ENCODE results near the gene RFTN1.

Gene RFTN1

DNA sequence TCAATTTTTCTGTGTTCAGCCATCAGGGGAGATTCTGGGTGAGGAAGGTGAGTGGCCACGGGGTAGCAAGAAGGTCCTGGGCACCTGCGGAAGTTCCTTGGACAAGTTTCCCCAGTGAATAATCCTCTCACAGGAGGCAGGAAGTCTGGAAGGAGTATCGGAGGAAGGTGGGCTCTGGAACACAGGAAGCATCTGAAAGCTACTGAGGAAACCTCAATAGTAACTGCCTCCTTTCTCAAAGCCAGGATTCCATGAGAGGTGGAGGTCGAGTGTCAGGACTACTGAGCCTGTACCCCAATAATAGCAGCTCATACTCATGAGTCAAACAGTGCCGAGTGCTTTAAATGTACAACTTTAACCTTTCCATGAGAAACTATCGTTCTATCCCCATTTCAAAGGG is 137.6 kb downstream of the RFTN1 start:
- no peak for DNase-seq

GRCh38 chr3:16374935-16375245 is 138.6 kb downstream of the RFTN1 start:
- no peak for DNase-seq

DNA sequence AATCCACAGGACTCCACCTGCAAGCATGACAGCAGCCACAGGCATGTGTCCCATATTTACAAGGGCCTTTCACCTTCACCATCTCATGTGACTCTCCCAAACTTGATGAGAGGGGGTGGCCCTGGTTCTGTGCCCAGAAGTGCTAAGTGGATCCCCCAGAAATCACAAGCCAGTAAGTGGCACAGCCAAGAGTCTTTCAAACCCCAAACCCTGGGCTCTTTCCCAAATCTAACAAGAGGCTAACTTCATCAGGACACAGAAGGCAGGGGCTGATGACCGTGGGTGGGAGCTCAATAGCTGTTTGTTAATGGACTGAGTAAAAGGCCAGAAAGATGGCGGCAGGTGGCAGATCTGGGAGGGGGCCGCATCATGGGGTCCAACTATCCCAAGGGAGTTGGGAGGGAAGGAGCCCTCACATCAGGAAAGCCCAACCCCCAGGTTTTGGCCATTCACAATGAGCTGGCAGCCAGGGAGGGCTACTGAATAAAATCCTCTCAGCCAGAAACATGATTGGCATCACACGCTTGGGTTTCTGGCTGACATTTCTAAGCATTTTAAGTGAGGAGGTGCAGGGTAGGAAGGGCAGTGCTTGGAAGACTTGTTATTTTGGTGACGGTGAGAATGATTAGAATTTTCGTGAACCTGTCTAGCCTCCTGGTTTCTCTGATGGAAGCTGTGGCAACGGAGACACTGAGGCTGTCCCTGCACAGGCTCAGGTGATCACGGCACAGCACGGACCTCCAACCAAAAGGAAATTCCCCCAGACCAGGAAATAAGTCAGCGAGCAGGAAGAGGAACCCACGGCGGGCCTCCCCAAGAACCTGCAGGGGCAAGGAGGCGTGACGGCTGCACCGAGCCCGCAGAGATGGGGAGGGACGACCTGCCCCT is 139.2 kb downstream of the RFTN1 start:
- peak in 1 of 3 donors; percentile 49 for DNase-seq

DNA sequence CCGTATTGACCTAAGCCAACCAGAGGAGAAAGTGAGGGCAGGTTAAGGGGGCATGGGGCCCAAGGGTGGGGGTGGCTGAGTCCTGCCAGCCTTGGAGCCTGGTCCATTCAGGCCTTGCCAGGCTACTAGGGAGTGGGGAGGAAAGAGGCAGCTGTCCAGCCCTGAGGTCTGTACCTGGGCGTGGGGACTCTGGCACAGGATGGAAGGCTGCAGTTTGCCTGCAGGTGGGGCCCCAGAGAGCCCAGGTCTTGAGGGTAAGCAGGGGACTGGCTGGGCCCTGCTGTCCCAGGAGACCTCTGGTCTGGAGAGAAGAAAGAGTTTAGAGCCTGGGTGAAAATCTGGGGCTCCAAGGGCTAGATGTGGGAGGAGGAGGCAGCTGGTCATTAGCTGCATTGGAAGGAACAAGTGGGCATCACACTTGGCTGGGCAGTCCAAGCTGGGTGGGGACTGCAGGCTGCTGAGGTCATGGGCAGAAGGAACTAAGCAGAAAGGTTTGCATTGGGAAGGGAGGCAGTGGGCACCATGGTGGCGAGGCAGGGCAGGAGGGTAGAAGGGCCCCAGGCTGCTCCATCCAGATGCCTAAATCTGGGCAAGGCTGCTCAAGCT is 140.1 kb downstream of the RFTN1 start:
- peak; percentile 57 to 78 (median 76) for DNase-seq

- peak; percentile 85 to 95 (median 92) for DNase-seq
Measured at GRCh38 chr3:16372362-16373292, 140.9 kb downstream of the RFTN1 start.

DNA sequence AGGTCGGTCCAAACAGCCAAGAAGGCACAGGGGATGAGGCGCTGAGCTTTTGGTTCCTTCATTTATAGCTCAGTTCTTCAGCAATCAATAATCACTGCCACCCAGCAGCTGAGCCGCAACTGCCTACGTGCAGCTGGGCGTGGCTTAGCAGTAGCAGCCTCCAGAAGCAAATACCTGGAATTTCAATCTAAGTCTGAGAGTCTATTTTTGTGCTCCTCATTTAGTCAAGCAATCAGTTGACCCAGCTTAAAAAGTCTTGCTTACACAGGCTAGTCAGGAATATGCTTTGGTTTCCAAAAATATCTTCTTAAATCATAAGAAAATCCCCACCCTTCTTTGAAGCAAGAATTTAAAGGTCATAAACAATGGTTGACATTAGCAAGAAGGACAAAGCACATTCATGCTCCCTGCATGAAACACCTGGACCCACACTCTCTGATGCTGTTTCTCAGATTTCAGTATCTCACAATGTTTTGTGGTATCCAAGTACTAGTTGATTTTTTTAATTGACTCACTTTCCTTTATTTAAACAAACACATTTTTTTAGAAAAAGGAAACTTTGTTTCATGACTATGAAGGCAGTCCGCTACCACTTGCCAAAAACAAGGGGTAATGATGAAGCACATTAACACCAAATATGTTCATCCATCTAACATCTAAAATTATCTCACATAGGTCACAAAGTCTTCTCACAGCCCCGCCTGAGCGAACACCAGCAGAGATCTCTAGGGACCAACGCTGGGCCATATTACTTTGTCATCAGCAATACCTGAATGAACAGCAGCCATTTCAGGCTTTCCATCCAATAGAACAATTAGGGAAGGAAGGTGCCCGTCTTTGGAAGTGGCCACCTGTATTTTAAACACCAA is 142.4 kb downstream of the RFTN1 start:
- peak; percentile 40 to 64 (median 58) for DNase-seq

DNA sequence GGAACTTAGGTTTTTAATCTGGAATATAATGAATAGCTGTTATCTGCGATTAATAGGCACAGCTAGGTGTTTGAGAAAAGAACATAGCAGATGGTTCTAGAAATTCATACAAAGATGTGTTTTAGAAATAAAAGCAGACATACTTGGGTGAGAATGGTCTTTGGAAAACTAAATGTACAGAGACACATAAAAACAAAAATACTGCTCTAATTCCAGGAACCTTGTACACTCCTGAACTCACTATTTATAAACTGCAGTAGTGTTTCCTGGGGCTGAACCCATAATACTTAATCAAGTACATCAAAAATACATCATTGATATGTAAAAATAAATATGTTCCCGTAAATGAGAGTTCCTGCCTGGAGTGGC is 143.0 kb downstream of the RFTN1 start:
- DNase-seq = no peak

DNA sequence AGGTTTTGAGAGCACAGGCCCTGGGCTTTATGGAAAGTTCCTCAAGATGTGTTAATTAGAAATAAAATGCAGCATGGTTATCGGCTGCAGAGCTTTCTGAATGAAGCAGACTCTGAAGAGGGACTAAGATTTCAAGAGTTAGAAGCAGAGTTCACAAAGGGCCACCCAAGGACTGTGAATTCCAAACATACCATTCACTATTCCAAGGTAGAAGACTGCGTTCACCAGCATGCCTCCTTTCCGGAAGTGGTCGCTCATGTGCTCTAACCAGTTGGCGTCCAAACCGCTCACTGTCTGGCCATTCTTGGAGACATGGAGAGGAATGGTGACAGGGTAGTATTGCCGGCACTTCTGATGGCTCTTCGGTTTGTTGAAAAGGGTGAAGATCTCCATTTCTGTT is 143.6 kb downstream of the RFTN1 start:
- no peak for DNase-seq

- no peak for DNase-seq
Measured at GRCh38 chr3:16369276-16369675, 144.2 kb downstream of the RFTN1 start.

GRCh38 chr3:16366581-16366980 is 146.9 kb downstream of the RFTN1 start:
- no peak for DNase-seq

GRCh38 chr3:16365491-16366128 is 147.9 kb downstream of the RFTN1 start:
- DNase-seq = no peak

DNA sequence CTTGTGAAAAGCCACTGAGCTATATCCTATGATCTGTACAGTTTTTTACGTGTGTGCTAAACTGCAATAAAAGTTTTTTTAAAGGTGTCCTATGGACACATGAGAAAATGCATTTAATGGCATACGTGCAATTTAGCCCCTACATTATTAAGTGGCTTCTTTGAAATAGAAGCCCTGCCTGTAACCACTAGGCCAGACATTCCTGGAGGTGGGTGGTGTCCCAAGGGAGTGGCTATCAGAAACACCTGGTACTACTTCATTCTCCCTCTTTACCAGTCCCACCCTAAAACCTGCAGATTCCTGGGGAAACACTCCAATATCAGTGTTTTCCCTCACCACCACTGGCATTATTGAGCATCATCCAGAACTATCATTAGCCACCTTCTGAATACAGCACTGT is 148.5 kb downstream of the RFTN1 start:
- no peak for DNase-seq

- no peak for DNase-seq
Measured at GRCh38 chr3:16364323-16364722, 149.2 kb downstream of the RFTN1 start.

DNA sequence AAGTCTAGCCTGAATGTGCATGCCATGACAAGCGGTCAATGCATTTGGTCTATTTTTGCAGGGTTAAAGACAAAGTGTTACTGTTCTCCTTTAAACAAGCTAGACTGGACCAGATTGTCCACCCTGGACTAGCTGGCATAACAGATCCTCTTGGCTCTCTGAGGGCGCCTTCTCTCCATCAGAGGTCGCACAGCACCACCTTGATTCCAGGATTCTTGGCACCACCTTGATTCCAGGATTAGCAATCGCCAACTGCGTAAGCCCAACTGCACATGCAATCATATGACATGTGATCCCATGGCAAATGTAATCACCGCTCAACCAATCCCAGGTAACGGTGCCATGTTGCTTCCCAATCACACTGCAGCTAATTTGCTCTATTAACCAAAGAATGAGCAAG is 149.9 kb downstream of the RFTN1 start:
- DNase-seq = no peak

DNA sequence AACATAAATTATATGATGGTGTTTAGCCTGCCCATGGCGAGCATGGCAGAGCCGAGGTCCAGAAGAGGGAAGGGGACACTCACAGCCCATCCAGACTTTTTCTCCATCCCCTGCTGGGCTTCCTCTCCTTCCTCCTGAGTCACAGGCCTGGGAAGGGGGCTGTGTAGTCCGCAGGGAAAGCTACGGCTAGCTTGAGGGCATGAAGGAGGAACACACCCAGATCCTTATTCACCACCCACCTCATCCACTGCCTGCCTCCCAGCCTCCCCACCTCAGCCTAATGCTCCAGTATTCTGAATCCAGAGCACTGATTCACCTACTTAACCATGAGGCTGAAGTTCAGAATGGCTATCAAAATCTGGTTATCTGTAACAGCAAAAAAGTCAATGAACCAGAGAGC is 150.7 kb downstream of the RFTN1 start:
- DNase-seq = no peak

DNA sequence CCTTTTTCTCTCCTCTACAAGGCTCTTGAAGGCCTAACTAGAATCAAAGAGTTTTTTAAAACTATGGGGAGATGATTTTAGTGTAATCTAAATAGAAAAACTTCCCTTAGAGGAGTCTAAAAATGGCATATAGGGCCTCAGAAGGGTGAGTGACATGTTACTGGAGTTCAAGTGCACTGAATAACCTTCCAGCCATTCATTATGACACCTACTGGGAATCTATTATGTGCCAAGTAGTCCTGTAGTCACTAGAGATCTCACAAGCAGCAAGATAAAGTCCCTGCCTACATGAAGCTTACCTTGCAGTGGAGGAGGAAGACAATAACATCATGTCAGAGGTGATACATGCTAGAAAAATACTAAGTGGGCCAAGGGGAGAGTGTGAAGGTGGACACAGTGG is 152.4 kb downstream of the RFTN1 start:
- no peak for DNase-seq

DNA sequence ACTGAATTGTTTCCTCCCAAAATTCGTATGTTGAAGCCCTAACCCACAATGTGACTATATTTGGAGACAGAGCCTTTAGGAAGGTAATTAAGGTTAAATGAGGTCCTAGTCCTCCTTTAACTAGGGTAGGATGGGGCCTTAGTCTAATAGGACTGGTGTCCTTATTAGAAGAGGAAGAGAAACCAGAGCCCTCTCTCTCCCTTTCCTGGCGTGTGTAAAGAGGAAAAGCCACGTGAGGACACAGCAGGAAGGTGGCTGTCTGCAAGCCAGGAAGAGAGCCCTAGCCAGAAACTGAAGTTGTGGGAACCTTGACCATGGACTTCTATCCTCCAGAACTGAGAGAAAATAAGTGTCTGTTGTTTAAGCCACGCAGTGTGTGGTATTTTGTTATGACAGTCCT is 154.2 kb downstream of the RFTN1 start:
- peak; percentile 62 to 75 (median 69) for DNase-seq

DNA sequence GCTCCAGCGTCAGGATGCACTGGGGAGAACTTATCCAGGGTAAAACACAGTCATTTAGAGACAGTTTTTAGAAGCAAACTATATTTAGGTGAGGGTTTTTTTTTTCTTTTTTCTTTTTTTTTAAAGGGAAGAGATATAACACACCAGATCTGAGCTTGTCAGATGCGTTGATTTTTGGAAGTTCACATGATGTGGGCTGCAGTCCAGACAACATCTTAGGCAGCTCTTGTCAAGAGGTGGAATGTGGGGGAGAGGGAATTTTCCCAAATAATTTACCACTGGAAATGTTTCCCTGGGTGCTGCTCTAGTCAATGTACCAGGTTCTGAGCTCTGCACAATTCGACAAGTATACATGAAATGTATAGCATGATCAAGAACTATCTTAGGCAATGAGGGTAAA is 155.2 kb downstream of the RFTN1 start:
- no peak for DNase-seq

- peak; percentile 58 to 66 (median 59) for DNase-seq
Measured at GRCh38 chr3:16357186-16358121, 156.0 kb downstream of the RFTN1 start.

- DNase-seq = no peak
Measured at GRCh38 chr3:16355828-16356227, 157.7 kb downstream of the RFTN1 start.

DNA sequence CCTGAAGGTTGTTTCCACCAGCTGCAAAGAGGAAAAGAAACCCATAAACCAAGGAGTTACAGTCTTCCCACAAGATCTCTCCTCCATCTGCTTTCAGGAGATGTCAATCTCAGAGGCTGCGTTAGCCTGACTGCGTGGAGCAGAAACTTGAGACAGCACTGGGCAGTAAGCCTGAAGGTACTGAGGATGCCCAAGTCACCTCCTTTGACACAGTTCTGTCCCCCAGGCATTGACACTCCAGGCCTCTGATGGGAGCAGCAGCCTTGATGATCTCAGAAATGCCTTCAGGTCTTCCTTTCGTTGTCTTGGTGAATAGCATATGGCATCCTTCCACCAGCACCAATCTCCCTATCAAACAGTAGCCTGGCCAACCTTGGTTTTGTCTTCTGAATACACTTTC is 159.2 kb downstream of the RFTN1 start:
- DNase-seq = no peak

All from suppressor macrophage treated with lipopolysaccharide for 1 hour (primary cell).